Progenitor cell of endocrine pancreas (in vitro differentiated cells): ENCODE results near the gene PDZD2. TPM values are rescaled to one million over a fixed set of nuclear protein-coding genes. Genes with fewer than 3 reads are reported as not detected.

Source experiments
- DNase-seq: peaks from one replicate; pipeline ENCODE4 v3.0.0; 2021; ENCODE audit warnings: low spot score; ENCODE audit not compliant: unreplicated experiment
- H3K27ac Mint-ChIP-seq: 2 replicates; pipeline ENCODE4 v1.8.0; 2021; ENCODE audit warnings: mild to moderate bottlenecking, moderate library complexity, mixed read lengths
- H3K27me3 Mint-ChIP-seq: 2 replicates; pipeline ENCODE4 v1.8.0; 2021; ENCODE audit warnings: mixed read lengths
- H3K36me3 Mint-ChIP-seq: 2 replicates; pipeline ENCODE4 v1.8.0; 2022; ENCODE audit warnings: mixed read lengths; ENCODE audit not compliant: insufficient read depth
- H3K4me1 Mint-ChIP-seq: 2 replicates; pipeline ENCODE4 v1.8.0; 2021; ENCODE audit warnings: low read depth, mixed read lengths
- H3K4me3 Mint-ChIP-seq: 2 replicates; pipeline ENCODE4 v1.8.0; 2021; ENCODE audit warnings: low read depth, mild to moderate bottlenecking, moderate library complexity, mixed read lengths
- H3K9me3 Mint-ChIP-seq: 2 replicates; pipeline ENCODE4 v1.8.0; 2021; ENCODE audit warnings: low read depth, mixed read lengths
- total RNA-seq: library from RNA; stranded (reverse); gene quantifications from 2 replicates; pipeline ENCODE4 v1.2.1, GENCODE V29; 2021
- TF ChIP-seq, protein P1 (sequence below): fragments of 200-600 bp; sonication (generic); IDR thresholded peaks from one replicate; pipeline ENCODE4 v1.5.0; 2021; ENCODE audit warnings: antibody characterized with exemption, mild to moderate bottlenecking; ENCODE audit not compliant: unreplicated experiment

The PDZD2 gene
- total RNA-seq, 1 donor from 2014 or later: 3.1 TPM

DNA sequence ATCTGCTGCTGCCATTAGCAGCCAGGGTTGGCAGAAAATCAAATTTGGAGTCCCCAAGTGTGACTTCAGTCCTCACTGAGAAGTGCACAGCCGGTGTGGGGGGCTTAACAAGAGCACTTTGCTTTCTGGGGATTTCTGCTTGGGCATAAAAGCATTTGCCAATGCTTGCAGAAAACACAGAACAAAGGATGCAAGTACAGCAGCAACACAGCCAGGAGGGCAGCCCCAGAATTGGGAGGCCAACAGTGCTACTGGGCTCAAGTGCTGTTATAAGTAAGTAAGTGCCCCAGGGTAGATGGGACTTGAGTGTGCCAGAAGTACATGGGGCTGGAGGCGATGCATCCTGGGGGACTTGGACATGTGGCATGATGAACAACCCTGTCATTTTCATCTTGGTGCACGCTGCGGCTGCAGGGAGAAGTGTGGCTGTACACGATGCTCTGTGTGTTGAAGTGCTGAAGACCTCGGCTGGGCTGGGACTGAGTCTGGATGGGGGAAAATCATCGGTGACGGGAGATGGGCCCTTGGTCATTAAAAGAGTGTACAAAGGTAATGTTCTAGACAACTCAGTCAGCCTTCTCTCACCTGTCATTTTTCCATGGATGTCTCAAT lies 461.9 kb downstream of the PDZD2 start:
- Mint-ChIP-seq H3K36me3 (peaks cover 22% of the 10 kb centered on the region), H3K4me1 (peaks cover 5% of the 10 kb centered on the region), H3K9me3 (no peaks in the 10 kb centered on the region), H3K27ac (no peak overlapping the region), H3K27me3 (no peaks in the 10 kb centered on the region), H3K4me3 (no peak overlapping the region)
- TF ChIP-seq, protein P1, sequence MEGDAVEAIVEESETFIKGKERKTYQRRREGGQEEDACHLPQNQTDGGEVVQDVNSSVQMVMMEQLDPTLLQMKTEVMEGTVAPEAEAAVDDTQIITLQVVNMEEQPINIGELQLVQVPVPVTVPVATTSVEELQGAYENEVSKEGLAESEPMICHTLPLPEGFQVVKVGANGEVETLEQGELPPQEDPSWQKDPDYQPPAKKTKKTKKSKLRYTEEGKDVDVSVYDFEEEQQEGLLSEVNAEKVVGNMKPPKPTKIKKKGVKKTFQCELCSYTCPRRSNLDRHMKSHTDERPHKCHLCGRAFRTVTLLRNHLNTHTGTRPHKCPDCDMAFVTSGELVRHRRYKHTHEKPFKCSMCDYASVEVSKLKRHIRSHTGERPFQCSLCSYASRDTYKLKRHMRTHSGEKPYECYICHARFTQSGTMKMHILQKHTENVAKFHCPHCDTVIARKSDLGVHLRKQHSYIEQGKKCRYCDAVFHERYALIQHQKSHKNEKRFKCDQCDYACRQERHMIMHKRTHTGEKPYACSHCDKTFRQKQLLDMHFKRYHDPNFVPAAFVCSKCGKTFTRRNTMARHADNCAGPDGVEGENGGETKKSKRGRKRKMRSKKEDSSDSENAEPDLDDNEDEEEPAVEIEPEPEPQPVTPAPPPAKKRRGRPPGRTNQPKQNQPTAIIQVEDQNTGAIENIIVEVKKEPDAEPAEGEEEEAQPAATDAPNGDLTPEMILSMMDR: no peak
- DNase-seq: no peak

DNA sequence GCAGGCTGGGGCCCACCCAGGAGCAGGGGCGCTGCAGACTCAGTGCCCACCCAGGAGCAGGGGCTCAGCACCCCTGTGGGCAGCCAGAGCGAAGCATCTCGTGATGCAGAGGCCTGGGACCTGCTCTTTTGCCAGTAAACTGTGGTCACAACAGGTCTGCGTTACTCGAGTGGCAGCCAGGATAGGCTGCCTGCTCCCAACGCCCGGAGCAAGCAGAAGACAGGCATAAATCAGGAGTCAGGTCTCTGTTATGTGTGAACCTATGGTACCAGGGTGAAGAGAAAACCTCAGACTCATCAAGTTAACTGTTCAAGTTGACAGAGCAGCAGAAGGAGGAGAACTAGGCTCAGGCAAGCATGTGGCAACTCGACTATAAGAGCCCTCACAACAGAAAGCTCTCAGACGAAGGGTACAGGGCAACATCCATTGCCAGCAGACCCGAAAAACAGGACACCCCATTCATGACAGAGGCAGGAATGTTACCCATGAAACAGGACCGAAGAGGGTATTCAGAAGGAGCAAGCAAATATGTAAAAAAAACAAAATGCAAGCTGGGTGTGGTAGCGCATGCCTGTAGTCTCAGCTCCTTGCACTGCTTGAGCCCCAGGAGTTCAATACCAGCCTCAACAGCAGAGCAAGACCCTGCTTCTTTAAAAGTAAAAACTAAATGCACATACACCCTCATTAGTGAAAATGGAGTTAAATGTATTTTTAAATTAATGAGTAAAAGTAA lies 463.5 kb downstream of the PDZD2 start:
- Mint-ChIP-seq H3K4me3 (no peak overlapping the region), H3K27ac (no peak overlapping the region), H3K4me1 (peaks cover 2% of the 10 kb centered on the region), H3K36me3 (peaks cover 23% of the 10 kb centered on the region), H3K9me3 (no peaks in the 10 kb centered on the region), H3K27me3 (no peaks in the 10 kb centered on the region)
- DNase-seq: no peak
- TF ChIP-seq, protein P1: no peak

DNA sequence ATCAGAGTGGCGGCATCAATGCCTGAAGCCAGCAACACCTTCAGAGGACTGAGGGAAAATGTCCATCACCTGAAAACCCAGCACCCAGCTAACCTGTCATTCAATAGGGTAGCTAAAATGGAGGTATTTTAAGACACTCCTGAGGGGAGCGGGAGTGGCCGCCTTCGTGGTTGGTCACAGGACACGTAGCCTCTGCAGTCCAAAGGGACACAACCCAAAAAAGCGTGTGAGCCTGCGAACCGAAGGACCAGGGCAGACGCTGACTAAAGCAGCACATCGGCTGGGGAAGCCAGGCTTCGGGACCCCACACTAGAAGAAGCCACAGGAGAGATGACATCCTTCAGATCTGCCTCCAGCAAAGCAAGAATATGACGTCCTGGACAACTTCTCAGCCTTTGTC lies 464.6 kb downstream of the PDZD2 start:
- H3K27ac Mint-ChIP-seq: no peak overlapping the region
- H3K36me3 Mint-ChIP-seq: peaks cover 24% of the 10 kb centered on the region

DNA sequence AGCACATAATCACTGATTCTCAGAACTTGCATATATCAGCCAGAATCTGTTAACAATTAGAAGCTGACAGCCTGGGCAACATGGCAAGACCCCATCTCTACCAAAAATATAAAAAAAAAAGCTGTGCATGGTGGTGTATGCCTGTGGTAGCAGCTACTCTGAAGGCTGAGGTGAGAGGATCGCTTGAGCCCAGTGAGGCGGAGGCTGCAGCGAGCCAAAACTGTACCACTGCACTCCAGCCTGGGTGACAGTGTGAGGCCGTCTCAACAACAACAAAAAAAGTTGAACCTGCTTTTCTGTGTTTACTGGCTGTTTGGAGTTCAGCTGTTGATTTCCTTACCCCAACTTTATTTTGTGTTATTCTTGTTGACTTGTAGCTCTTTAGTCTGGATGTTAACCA lies 468.4 kb downstream of the PDZD2 start:
- H3K27me3 Mint-ChIP-seq: no peaks in the 10 kb centered on the region
- H3K27ac Mint-ChIP-seq: no peak overlapping the region
- no peaks in the 10 kb centered on the region for H3K9me3 Mint-ChIP-seq
- H3K4me3 Mint-ChIP-seq: no peak overlapping the region
- peaks cover 29% of the 10 kb centered on the region for H3K36me3 Mint-ChIP-seq
- peaks cover 24% of the 10 kb centered on the region for H3K4me1 Mint-ChIP-seq
- TF ChIP-seq, protein P1: no peak
- DNase-seq: no peak

More for the DNA sequence above, 464.6 kb downstream of the PDZD2 start:
- Mint-ChIP-seq H3K9me3 (no peaks in the 10 kb centered on the region), H3K4me1 (peaks cover 4% of the 10 kb centered on the region), H3K4me3 (no peak overlapping the region), H3K27me3 (no peaks in the 10 kb centered on the region)
- DNase-seq: no peak
- TF ChIP-seq, protein P1: no peak

DNA sequence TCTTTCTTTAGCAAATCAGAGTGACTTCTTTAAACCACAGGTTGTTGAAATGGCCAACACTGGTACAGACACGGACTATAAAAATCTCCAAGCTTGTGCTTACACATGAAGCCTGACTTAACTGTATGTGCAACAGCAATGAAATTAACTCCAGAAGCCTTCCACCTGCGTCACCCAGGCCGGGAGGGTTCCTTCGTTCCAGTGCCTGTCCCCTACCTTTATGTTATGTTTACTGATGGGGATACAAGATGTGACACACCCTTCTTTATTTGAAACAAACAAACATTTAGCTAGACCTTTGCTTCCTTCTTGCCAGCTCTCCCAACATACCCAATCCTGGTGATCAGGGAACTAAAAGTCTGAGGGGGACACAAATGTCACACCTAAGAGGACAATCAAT lies 469.2 kb downstream of the PDZD2 start:
- Mint-ChIP-seq H3K4me1 (peaks cover 24% of the 10 kb centered on the region), H3K27ac (no peak overlapping the region), H3K36me3 (peaks cover 28% of the 10 kb centered on the region), H3K4me3 (no peak overlapping the region), H3K9me3 (no peaks in the 10 kb centered on the region), H3K27me3 (no peaks in the 10 kb centered on the region)
- DNase-seq: no peak
- TF ChIP-seq, protein P1: no peak
